ENCODE measurements around the gene PROSER3. TPM values are rescaled to one million over a fixed set of nuclear protein-coding genes. Genes with fewer than 3 reads are reported as not detected.

Gene PROSER3
- total and polyA plus RNA-seq, 2 donors (not counting 3 experiments of a cell fraction or from before 2014, with no cell fraction given): 18.3 to 28.3 TPM

GRCh38 chr19:35775046-35775297 is 17.0 kb downstream of the PROSER3 start:
- intact Hi-C loops (cut with micrococcal nuclease) (loop anchor here (1.0 kb wide), 2 partner anchors 17 to 156 kb away; partner anchors contain the start of gene PROSER3), dilution Hi-C loops (cut with MboI; ENCODE audit: extremely low pct_ligation_motif_present, low sequenced_read_pairs) (no loop called here)
- no peak for DNase-seq (ENCODE audit: low read depth, low spot score)
- Histone ChIP-seq H3K9ac (replicated peaks; ENCODE audit: extremely low read depth, insufficient read depth, low read length) (no peak overlapping the region), H3K4me1 (ENCODE audit: control insufficient read depth, extremely low read depth, insufficient read depth, low read length) (peaks cover 4% of the 10 kb centered on the region), H4K20me1 (replicated peaks; ENCODE audit: control insufficient read depth, extremely low read depth, insufficient read depth, low read length) (no peaks in the 10 kb centered on the region), H3K79me2 (ENCODE audit: control insufficient read depth, insufficient read depth, low read length) (no peaks in the 10 kb centered on the region), H3K9me1 (replicated peaks; ENCODE audit: control insufficient read depth, extremely low read depth, insufficient read depth, low read length) (no peaks in the 10 kb centered on the region), H3K9me3 (replicated peaks; ENCODE audit: control insufficient read depth, insufficient read depth, low read length) (no peaks in the 10 kb centered on the region), H2AFZ (ENCODE audit: low read depth, low read length) (peak overlapping the region; percentile 48), H3K36me3 (ENCODE audit: control insufficient read depth in 2 of 2, extremely low read depth in 1 of 2, insufficient read depth in 2 of 2, low read length in 2 of 2) (peaks cover 0 to 2% of the 10 kb centered on the region in 2 experiments), H3K4me2 (ENCODE audit: insufficient read depth, low read length) (peak overlapping the region; percentile 72), H3K27me3 (ENCODE audit: control insufficient read depth in 2 of 2, insufficient read depth in 2 of 2, low read length in 2 of 2) (no peaks in the 10 kb centered on the region), H3K4me3 (replicated peaks in 1 of 3; ENCODE audit: insufficient read depth in 1 of 3, low read depth in 1 of 3, low read length in 3 of 3) (peak overlapping the region in 1 of 3 experiments; percentile 63), H3K27ac (ENCODE audit: insufficient read depth, low read depth, low read length) (no peak overlapping the region)
- ChIA-PET CTCF (no interaction called here), POLR2A (no interaction called here)
- no TSS peak for BruUV-seq (replicated peaks)
- no peak for TF ChIP-seq JUN (IDR thresholded peaks at IDR 0.05; ENCODE audit: borderline replicate concordance, insufficient read depth, insufficient read length, low read depth)
- no peak for TF ChIP-seq FOS (IDR thresholded peaks at IDR 0.05; ENCODE audit: borderline replicate concordance, insufficient read depth, low read length)
- no peak for TF ChIP-seq MYC (IDR thresholded peaks at IDR 0.05; ENCODE audit: low read depth, low read length)
- FAIRE-seq: no peak

- dilution Hi-C loops (cut with MboI; ENCODE audit: extremely low pct_ligation_motif_present, low sequenced_read_pairs) (no loop called here), intact Hi-C loops (cut with micrococcal nuclease) (loop anchor here (1.0 kb wide), 2 partner anchors 17 to 156 kb away; partner anchors contain the start of gene PROSER3)
- TF ChIP-seq, protein P1, sequence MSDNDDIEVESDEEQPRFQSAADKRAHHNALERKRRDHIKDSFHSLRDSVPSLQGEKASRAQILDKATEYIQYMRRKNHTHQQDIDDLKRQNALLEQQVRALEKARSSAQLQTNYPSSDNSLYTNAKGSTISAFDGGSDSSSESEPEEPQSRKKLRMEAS (IDR thresholded peaks at IDR 0.05; ENCODE audit: insufficient read depth, insufficient read length): no peak
- TF ChIP-seq EZH2 (IDR thresholded peaks at IDR 0.05; ENCODE audit: borderline replicate concordance, low read depth, low read length, severe bottlenecking): no peak
- TF ChIP-seq POLR2AphosphoS5 (IDR thresholded peaks at IDR 0.05; ENCODE audit: insufficient read depth, low read depth, low read length): peak; percentile 64
- no peak for TF ChIP-seq FOS (IDR thresholded peaks at IDR 0.05; ENCODE audit: borderline replicate concordance, insufficient read depth, low read length)
- FAIRE-seq (peak; percentile 98), DNase-seq (ENCODE audit: low read depth, low spot score) (peak; percentile 97)
- no peaks in the 10 kb centered on the region for H3K9me1 ChIP-seq (replicated peaks; ENCODE audit: control insufficient read depth, extremely low read depth, insufficient read depth, low read length)
- no peaks in the 10 kb centered on the region for H3K27me3 ChIP-seq (ENCODE audit: control insufficient read depth in 2 of 2, insufficient read depth in 2 of 2, low read length in 2 of 2)
- H3K9me3 ChIP-seq (replicated peaks; ENCODE audit: control insufficient read depth, insufficient read depth, low read length): no peaks in the 10 kb centered on the region
- H4K20me1 ChIP-seq (replicated peaks; ENCODE audit: control insufficient read depth, extremely low read depth, insufficient read depth, low read length): no peaks in the 10 kb centered on the region
- peak within 1 kb of the TSS; percentile 80 for H2AFZ ChIP-seq (ENCODE audit: low read depth, low read length)
- no TSS peak for BruUV-seq (replicated peaks)
- peak within 1 kb of the TSS; percentile 46 to 63 (median 57) for H3K4me3 ChIP-seq (replicated peaks in 1 of 3; ENCODE audit: insufficient read depth in 1 of 3, low read depth in 1 of 3, low read length in 3 of 3)
- H3K79me2 ChIP-seq (ENCODE audit: control insufficient read depth, insufficient read depth, low read length): no peaks in the 10 kb centered on the region
- ChIA-PET POLR2A (no interaction called here), CTCF (interaction anchor here (0.6 kb wide), 1 partner anchor 18 kb away, joined by 3 read pairs; no protein-coding TSS in a partner anchor)
- H3K27ac ChIP-seq (ENCODE audit: insufficient read depth, low read depth, low read length): no peak within 1 kb of the TSS
- H3K9ac ChIP-seq (replicated peaks; ENCODE audit: extremely low read depth, insufficient read depth, low read length): peak within 1 kb of the TSS; percentile 12
- peak within 1 kb of the TSS; percentile 72 for H3K4me2 ChIP-seq (ENCODE audit: insufficient read depth, low read length)
- peaks cover 4% of the 10 kb centered on the region for H3K4me1 ChIP-seq (ENCODE audit: control insufficient read depth, extremely low read depth, insufficient read depth, low read length)
- peaks cover 0 to 2% of the 10 kb centered on the region in 2 experiments for H3K36me3 ChIP-seq (ENCODE audit: control insufficient read depth in 2 of 2, extremely low read depth in 1 of 2, insufficient read depth in 2 of 2, low read length in 2 of 2)
Observed at GRCh38 chr19:35775298-35776101, 17.5 kb downstream of the PROSER3 start, which contains the start of gene ARHGAP33. Gene ARHGAP33, plus strand, starts transcription at chr19:35775564. Its CDS starts 95 bp downstream, at chr19:35775659.
